H1 (cell line): Measurements from ENCODE around the gene MGLL. TPM values are rescaled to one million over a fixed set of nuclear protein-coding genes. Genes with fewer than 3 reads are reported as not detected.

Source experiments
- CTCF ChIA-PET: fragments of 300-600 bp; sonication (Branson Sonifier 250); formaldehyde crosslinking; loops from one replicate; lab custom pipeline; 2021; ENCODE audit not compliant: partially characterized antibody; lab: Charles Lee
- POLR2A ChIA-PET: fragments of 300-600 bp; sonication (Branson Sonifier 250); formaldehyde crosslinking; loops from one replicate; lab custom pipeline; 2021; ENCODE audit warnings: inconsistent platforms; ENCODE audit not compliant: partially characterized antibody; lab: Charles Lee
- DNase-seq, 2 experiments: peaks; one replicate each; pipeline versions ENCODE4 v3.0.0 to v3.0.0-alpha.2; 2010 to 2022; ENCODE audit warnings: low spot score in 2 of 2, low read depth in 1 of 2, mixed read lengths in 1 of 2
- FAIRE-seq: peaks from 2 replicates; lab custom pipeline; 2011; peaks lifted over from hg19 to GRCh38; lab: Jason Lieb, UNC
- H2AFZ ChIP-seq: 2 replicates; pipeline ENCODE4 v1.8.1; 2012; ENCODE audit warnings: low read length, inconsistent platforms
- H2AK5ac ChIP-seq: 2 replicates; pipeline ENCODE4 v1.6.1; 2013; ENCODE audit warnings: low read depth, low read length
- H2BK120ac ChIP-seq: replicated peaks from 2 replicates; pipeline ENCODE3; 2013; ENCODE audit warnings: low read depth, low read length, inconsistent platforms
- H2BK12ac ChIP-seq: 2 replicates; pipeline ENCODE4 v1.6.1; 2013; ENCODE audit warnings: low read depth, low read length
- H2BK15ac ChIP-seq: 2 replicates; pipeline ENCODE4 v1.6.1; 2013; ENCODE audit warnings: low read length
- H2BK20ac ChIP-seq: 2 replicates; pipeline ENCODE4 v1.6.1; 2013; ENCODE audit warnings: low read length
- H2BK5ac ChIP-seq: 2 replicates; pipeline ENCODE4 v1.6.1; 2013; ENCODE audit warnings: low read depth, low read length
- H3K14ac ChIP-seq: 2 replicates; pipeline ENCODE4 v1.6.1; 2013; ENCODE audit warnings: inconsistent platforms; ENCODE audit not compliant: insufficient read length
- H3K18ac ChIP-seq: 2 replicates; pipeline ENCODE4 v1.6.1; 2013; ENCODE audit warnings: low read length; ENCODE audit errors: extremely low read depth
- H3K23ac ChIP-seq: 2 replicates; pipeline ENCODE4 v1.6.1; 2013; ENCODE audit warnings: inconsistent platforms; ENCODE audit not compliant: insufficient read length
- H3K23me2 ChIP-seq: 2 replicates; pipeline ENCODE4 v1.6.1; 2013; ENCODE audit warnings: low read depth, low read length
- H3K27ac ChIP-seq: 2 replicates; pipeline ENCODE4 v1.6.1; 2011; ENCODE audit warnings: low read depth, low read length, inconsistent platforms
- H3K27me3 ChIP-seq, 4 experiments: replicated peaks in 1 of 4; 1 replicate in 1 of 4; 2 replicates in 3 of 4; pipeline versions ENCODE4 v1.6.1 to v1.8.1; 2011 to 2013; ENCODE audit warnings: low read length in 3 of 4, mild to moderate bottlenecking in 3 of 4, inconsistent platforms in 2 of 4, mixed read lengths in 2 of 4, moderate library complexity in 1 of 4; ENCODE audit not compliant: control insufficient read depth in 3 of 4, insufficient read depth in 3 of 4; ENCODE audit errors: extremely low read depth in 1 of 4
- H3K36me3 ChIP-seq, 4 experiments: 2 replicates each; pipeline versions ENCODE4 v1.6.1 to v1.8.1; 2011 to 2013; ENCODE audit warnings: mild to moderate bottlenecking in 4 of 4, low read length in 3 of 4, moderate library complexity in 2 of 4, control low read depth in 1 of 4, inconsistent platforms in 1 of 4; ENCODE audit not compliant: insufficient read depth in 4 of 4, control insufficient read depth in 2 of 4
- H3K4ac ChIP-seq: replicated peaks from 2 replicates; pipeline ENCODE3; 2013; ENCODE audit warnings: low read length, low read depth, mixed read lengths, inconsistent platforms; ENCODE audit not compliant: insufficient read length
- H3K4me1 ChIP-seq, 4 experiments: replicated peaks in 1 of 4; 1 replicate in 1 of 4; 2 replicates in 3 of 4; pipeline versions ENCODE4 v1.6.1 to v1.8.1; 2011 to 2013; ENCODE audit warnings: low read length in 3 of 4, inconsistent platforms in 2 of 4, mixed read lengths in 1 of 4; ENCODE audit not compliant: insufficient read depth in 4 of 4, control insufficient read depth in 3 of 4
- H3K4me2 ChIP-seq, 2 experiments: 2 replicates each; pipeline versions ENCODE4 v1.6.1 to v1.8.1; 2011 to 2013; ENCODE audit warnings: low read depth in 2 of 2, low read length in 2 of 2, control low read depth in 1 of 2, inconsistent platforms in 1 of 2, mild to moderate bottlenecking in 1 of 2; ENCODE audit not compliant: insufficient read depth in 1 of 2
- H3K4me3 ChIP-seq, 4 experiments: fragments of 200-600, 300-600 bp in 1 of 4; sonication (generic), shearing (Covaris generic), sonication (Bioruptor Twin) in 1 of 4; 2 replicates each; pipeline versions ENCODE4 v1.5.1 to v1.8.1; 2011 to 2016; ENCODE audit warnings: low read length in 4 of 4, low read depth in 3 of 4, control low read depth in 2 of 4, inconsistent platforms in 2 of 4, mild to moderate bottlenecking in 2 of 4, mixed read lengths in 1 of 4, moderate library complexity in 1 of 4; ENCODE audit not compliant: insufficient read depth in 2 of 4; ENCODE audit errors: extremely low read depth in 1 of 4
- H3K56ac ChIP-seq: replicated peaks from 2 replicates; pipeline ENCODE3; 2013; ENCODE audit warnings: low read depth, mild to moderate bottlenecking, mixed read lengths, low read length, inconsistent platforms; ENCODE audit not compliant: insufficient read length
- H3K79me1 ChIP-seq: 2 replicates; pipeline ENCODE4 v1.6.1; 2013; ENCODE audit warnings: low read depth, low read length, control low read depth
- H3K79me2 ChIP-seq, 2 experiments: 2 replicates each; pipeline versions ENCODE4 v1.6.1 to v1.8.1; 2012 to 2013; ENCODE audit warnings: low read length in 2 of 2, mild to moderate bottlenecking in 2 of 2, inconsistent platforms in 1 of 2; ENCODE audit not compliant: insufficient read depth in 2 of 2, control insufficient read depth in 1 of 2
- H3K9ac ChIP-seq, 4 experiments: replicated peaks in 1 of 4; 1 replicate in 1 of 4; 2 replicates in 3 of 4; pipeline versions ENCODE4 v1.6.1 to v1.8.1; 2011 to 2013; ENCODE audit warnings: low read depth in 3 of 4, low read length in 3 of 4, control low read depth in 2 of 4, mild to moderate bottlenecking in 2 of 4, moderate library complexity in 2 of 4, inconsistent platforms in 1 of 4; ENCODE audit errors: extremely low read depth in 1 of 4
- H3K9me3 ChIP-seq, 2 experiments: 2 replicates each; pipeline versions ENCODE4 v1.6.1 to v1.8.1; 2012 to 2013; ENCODE audit warnings: mild to moderate bottlenecking in 2 of 2, moderate library complexity in 2 of 2, control low read depth in 1 of 2, inconsistent platforms in 1 of 2, low read depth in 1 of 2, low read length in 1 of 2, mixed read lengths in 1 of 2; ENCODE audit not compliant: insufficient read depth in 2 of 2
- H4K20me1 ChIP-seq, 2 experiments: replicated peaks in 1 of 2; 2 replicates each; pipeline versions ENCODE3 to v1.8.1; 2011 to 2013; ENCODE audit warnings: inconsistent platforms in 2 of 2, low read length in 2 of 2, mild to moderate bottlenecking in 1 of 2; ENCODE audit not compliant: insufficient read depth in 2 of 2, control insufficient read depth in 1 of 2
- H4K5ac ChIP-seq: 2 replicates; pipeline ENCODE4 v1.6.1; 2013; ENCODE audit warnings: low read length, low read depth, mixed read lengths, inconsistent platforms; ENCODE audit not compliant: insufficient read length
- H4K8ac ChIP-seq: 2 replicates; pipeline ENCODE4 v1.8.0; 2013; ENCODE audit warnings: mild to moderate bottlenecking, moderate library complexity, low read length, inconsistent platforms; ENCODE audit not compliant: insufficient read depth; ENCODE audit errors: extremely low read depth
- H4K91ac ChIP-seq: replicated peaks from 2 replicates; pipeline ENCODE3; 2013; ENCODE audit warnings: low read length, mixed read lengths, inconsistent platforms; ENCODE audit not compliant: insufficient read length
- WGBS, 2 experiments: shearing (Covaris generic) in 1 of 2; methylation state at CpG; one replicate each; pipeline versions ENCODE4 v1.1.6 to v1.1.7; 2013 to 2015; ENCODE audit warnings: low lambda C conversion rate in 2 of 2, mixed read lengths in 2 of 2, inconsistent platforms in 1 of 2, low coverage in 1 of 2, missing lambda C conversion rate in 1 of 2; ENCODE audit not compliant: insufficient replicate concordance in 2 of 2, insufficient coverage in 1 of 2, insufficient read length in 1 of 2; ENCODE audit errors: extremely low coverage in 1 of 2, missing lambda C conversion rate in 1 of 2; 5-methylcytosine and 5-hydroxymethylcytosine counted together
- polyA plus RNA-seq, 7 experiments: library from polyadenylated mRNA; depleted of rRNA in 3 of 7; stranded (reverse) in 5 of 7; unstranded in 2 of 7; fragments of >200 nt in 5 of 7; fragments of 200-250 nt in 2 of 7; gene quantifications; 1 replicate in 5 of 7; 2 replicates in 1 of 7; 4 replicates in 1 of 7; pipeline versions ENCODE4 v1.2.1 to v1.2.3, GENCODE V29; 2011 to 2013; ENCODE audit warnings: missing spikeins in 2 of 7, mixed read lengths in 2 of 7
- total RNA-seq: library from RNA; stranded (reverse); fragmentation: NEBNext Ultra II Directional; extraction: Animal tissue kit (Norgen Biotek cat#: 25700); gene quantifications from 2 replicates; pipeline ENCODE4 v1.2.1, GENCODE V29; 2021

MGLL gene
- total and polyA plus RNA-seq, 2 of the 8 experiments (the other 6 are each of a cell fraction or from before 2014, with no cell fraction given), result 0.05 to 0.34 TPM

DNA sequence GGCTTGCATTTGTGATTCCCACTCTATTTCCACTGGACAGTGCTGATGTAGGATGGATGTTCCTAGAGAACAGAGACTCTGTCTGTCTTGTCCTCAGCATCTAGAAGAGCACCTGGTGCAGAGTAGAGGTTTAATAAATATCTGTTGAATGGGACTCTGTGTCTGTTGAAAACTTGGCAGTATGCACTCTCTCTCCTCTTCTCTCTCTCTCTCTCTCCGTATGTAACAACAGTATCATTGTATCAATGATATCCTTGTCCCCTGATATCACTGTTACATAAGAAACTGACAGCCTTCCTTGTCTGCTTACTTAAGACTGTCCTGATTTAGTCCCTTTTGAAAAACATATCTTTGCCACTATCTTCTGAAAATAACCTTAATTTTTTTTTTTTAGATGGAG is 24.3 kb upstream of the MGLL start:
- Histone ChIP-seq H3K23ac (no peak overlapping the region), H2BK120ac (no peak overlapping the region), H3K9me3 (no peaks in the 10 kb centered on the region), H3K56ac (no peak overlapping the region), H3K27me3 (no peaks in the 10 kb centered on the region), H3K4ac (no peak overlapping the region), H2BK20ac (no peak overlapping the region), H2AK5ac (no peak overlapping the region), H3K4me1 (peaks cover 0 to 3% (median 1%) of the 10 kb centered on the region in 4 experiments; a peak in 2 of 7 replicates), H3K79me1 (no peaks in the 10 kb centered on the region), H3K36me3 (no peaks in the 10 kb centered on the region), H2BK5ac (no peak overlapping the region), H2BK15ac (no peak overlapping the region), H3K27ac (no peak overlapping the region), H3K14ac (no peak overlapping the region), H3K4me3 (no peak overlapping the region), H3K23me2 (no peaks in the 10 kb centered on the region; the same call in 1 of the 2 replicates), H4K5ac (no peak overlapping the region), H4K8ac (no peak overlapping the region), H4K91ac (no peak overlapping the region), H3K9ac (no peak overlapping the region), H3K79me2 (no peaks in the 10 kb centered on the region), H4K20me1 (no peaks in the 10 kb centered on the region), H3K18ac (no peak overlapping the region), H3K4me2 (no peak overlapping the region), H2AFZ (no peak overlapping the region), H2BK12ac (no peak overlapping the region)
- FAIRE-seq (no peak), DNase-seq (no peak)
- POLR2A ChIA-PET, result no interaction called here
- whole genome bisulfite sequencing, 2 experiments, result 80% methylated on average over 1 of the region's 1 CpG; no CpG with 5 or more reads in 1 of the 2 experiments
- CTCF ChIA-PET, result no interaction called here
